ENCODE data around the gene PARPBP.
"Not testable (repeated sequence)": the region's sequence is repeated elsewhere in the genome, so short reads cannot be mapped to it uniquely, and the experiment has no call there.

DNA sequence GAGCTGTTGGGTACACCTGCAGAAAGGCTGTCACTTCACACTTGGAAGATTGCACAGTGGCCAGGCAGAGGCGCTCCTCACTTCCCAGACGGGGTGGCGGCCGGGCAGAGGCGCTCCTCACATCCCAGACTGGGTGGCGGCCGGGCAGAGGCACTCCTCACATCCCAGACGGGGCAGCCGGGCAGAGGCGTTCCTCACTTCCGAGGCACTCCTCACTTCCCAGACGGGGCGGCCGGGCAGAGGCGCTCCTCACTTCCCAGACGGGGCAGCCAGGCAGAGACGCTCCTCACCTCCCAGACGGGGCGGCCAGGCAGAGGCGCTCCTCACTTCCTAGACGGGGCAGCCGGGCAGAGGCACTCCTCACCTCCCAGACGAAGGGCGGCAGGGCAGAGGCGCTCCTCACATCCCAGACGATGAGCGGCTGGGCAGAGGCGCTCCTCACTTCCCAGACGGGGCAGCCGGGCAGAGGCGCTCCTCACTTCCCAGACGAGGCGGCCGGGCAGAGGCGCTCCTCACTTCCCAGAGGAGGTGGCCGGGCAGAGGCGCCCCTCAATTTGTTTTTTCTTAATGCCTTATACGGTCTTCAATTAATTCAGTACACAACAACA lies 30.7 kb upstream of the PARPBP start:
- not testable (repeated sequence) for TF ChIP-seq EZH2phosphoT487 (IDR thresholded peaks at IDR 0.05; ENCODE audit: borderline replicate concordance, low read depth, low read length)
- TF ChIP-seq, protein P1, sequence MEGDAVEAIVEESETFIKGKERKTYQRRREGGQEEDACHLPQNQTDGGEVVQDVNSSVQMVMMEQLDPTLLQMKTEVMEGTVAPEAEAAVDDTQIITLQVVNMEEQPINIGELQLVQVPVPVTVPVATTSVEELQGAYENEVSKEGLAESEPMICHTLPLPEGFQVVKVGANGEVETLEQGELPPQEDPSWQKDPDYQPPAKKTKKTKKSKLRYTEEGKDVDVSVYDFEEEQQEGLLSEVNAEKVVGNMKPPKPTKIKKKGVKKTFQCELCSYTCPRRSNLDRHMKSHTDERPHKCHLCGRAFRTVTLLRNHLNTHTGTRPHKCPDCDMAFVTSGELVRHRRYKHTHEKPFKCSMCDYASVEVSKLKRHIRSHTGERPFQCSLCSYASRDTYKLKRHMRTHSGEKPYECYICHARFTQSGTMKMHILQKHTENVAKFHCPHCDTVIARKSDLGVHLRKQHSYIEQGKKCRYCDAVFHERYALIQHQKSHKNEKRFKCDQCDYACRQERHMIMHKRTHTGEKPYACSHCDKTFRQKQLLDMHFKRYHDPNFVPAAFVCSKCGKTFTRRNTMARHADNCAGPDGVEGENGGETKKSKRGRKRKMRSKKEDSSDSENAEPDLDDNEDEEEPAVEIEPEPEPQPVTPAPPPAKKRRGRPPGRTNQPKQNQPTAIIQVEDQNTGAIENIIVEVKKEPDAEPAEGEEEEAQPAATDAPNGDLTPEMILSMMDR (conservative IDR thresholded peaks at IDR 0.05; ENCODE audit: low read length): not testable (repeated sequence)
